Hindlimb muscle (tissue), 1 donor: Measurements from ENCODE around the gene LHPP. TPM values are rescaled to one million over a fixed set of nuclear protein-coding genes. Genes with fewer than 3 reads are reported as not detected.
A peak's percentile ranks its signal among the peaks of the same experiment; 100 is the strongest.

Source experiments
- DNase-seq: peaks from one replicate; pipeline ENCODE4 v3.0.0-alpha.2; 2013
- polyA plus RNA-seq: library from polyadenylated mRNA; unstranded; fragments of 120-200 nt; gene quantifications from one replicate; pipeline ENCODE4 v1.2.1, GENCODE V29; 2013; ENCODE audit not compliant: insufficient read length

Gene LHPP
- polyA plus RNA-seq, 1 donor = 8.1 TPM

DNA sequence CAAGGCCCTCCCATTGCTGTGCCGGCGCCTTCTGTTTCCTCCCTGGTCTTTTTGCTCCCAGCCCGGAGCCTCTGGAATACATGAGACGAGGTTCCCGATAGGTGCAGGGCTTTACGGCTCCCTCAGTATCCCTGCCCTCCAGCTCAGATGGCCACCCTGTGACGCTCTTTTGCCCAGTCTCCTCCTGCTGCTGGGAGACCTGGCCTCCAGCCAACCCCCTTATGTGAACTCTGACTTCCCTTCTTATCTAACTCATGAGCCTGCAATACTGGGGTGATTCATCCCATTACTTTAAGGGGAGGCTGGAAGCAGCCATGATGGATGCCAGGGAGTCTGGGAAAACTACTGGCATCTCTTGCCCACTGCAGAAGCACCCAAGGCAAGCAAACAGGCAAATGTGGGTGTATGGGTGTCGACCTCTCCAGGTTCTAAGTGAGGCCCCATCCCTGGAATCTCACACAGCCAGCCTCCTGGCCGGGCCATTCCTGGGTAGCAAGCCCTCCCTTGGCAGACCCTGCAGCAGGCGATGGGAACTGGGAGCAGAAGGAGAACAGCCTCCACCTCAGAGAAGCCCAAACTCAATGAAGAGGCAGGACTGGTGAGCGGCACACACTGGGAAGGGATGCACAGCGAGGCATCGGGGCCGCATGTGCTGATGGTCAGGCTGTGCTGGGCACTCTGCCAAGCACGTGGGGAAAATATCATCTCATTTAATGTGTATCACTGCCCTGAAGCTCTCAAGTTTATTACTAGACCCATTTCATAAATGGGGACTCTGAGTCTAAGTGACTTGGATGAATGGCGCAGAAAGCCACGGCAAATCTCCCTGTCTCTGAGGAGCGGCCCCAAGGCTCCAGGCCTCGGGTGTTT lies 185.1 kb downstream of the LHPP start:
- DNase-seq = no peak

DNA sequence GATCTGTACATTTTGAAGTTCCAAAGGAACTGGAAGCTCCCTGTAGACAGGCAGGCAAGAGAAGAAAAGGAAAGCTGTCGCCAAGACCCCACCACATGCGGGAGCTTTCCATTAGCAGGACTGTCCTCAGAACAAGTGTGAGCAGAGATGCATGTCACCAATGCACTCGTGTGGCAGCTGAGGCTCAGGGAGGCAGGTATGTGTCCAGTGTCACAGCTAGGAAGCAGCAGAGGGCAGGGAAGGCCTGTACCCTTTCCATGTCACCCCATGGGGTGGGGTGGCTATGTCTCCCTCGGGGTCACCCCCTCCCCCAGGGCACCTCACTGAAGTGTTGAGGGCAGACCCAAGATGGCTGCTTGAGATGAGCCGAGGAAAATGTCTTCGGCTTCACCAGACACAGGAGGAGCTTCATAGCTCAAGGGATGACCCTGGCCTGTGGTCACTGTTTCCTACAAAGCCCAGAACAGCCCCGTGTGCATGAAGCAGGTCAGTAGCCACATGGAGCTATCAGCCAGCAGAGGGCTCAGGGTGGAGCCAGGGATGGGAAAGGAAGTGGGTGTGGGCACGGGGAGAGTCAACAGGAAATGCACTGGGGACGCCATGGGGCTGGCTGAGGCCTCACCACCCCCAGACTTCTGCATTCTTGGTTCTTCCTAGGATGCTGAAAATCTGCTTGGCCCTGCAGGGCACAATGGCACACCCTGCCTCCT lies 186.0 kb downstream of the LHPP start:
- no peak for DNase-seq

DNA sequence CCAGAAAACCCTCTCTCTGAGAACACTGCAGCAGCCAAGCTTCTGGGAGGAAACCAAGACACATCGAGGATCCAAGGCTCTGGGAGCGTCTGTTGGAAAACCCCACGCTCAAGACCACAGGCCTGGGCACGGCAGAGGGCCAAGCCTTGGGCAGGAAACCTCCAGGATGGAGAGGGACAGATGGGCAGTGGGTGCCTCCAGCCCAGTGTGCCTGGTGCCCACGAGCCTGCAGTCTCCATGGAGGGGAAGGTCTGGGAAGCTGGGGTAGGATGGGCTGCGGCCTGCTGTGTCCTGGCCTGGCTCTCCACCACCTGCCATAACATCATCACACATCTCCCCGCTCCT lies 186.5 kb downstream of the LHPP start:
- DNase-seq = no peak

DNA sequence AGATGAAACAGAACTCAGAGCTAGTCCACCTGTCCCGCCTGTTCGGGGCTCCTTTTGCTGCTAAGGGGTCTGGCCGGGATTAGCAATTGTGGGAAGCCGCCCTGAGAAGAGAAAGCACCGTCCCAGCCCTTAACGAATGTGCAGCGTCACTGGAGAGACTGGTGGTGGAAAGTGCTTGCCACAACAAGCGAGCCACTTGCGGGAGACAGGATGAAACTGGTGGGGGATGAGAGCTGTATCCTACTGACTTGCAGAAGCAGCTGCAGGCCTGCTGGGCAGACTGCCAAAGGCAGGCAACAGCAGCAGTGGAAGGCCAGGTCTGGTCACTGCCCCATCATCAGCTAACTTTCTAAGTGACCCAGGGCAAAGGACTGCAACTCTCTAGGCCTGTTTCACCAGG lies 187.1 kb downstream of the LHPP start:
- DNase-seq = peak; percentile 83

DNA sequence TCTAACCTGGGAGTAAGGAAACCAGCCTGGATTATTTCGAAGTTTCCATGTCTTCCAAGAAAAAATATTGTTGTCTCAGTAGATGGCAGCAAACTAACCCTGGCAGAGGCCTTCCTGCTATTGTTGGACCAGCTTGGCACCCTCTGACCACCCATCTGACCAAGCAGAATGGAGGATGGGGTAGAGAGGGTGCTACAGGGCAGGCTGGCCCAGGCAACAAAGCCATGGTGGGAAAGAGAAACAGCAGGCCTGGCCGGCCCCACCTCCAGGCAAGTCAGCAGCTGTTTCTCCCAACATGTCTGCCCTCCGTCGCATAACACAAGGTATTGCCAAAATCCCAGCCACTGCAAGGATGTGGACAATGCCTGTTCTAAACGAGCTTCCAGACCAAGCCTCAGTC lies 187.6 kb downstream of the LHPP start:
- no peak for DNase-seq

DNA sequence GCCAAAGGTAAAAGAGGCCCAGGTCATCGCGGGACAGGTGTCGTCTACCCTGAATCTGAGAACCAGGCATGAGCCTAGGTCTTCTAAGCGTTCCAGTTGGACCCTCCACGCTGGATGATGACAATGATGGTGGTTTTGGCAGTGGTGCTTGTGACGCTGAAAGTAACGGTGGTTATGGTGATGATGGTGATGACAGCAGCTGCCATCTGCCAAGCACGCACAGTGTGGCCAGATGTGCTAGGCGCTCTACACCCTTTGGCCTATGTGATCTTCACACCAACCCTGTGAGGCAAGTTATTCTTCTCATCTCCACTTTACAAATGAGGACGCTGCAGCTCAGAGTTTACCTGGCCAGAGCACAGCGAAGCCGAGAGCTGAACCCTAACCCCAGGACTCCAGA lies 188.6 kb downstream of the LHPP start:
- no peak for DNase-seq

DNA sequence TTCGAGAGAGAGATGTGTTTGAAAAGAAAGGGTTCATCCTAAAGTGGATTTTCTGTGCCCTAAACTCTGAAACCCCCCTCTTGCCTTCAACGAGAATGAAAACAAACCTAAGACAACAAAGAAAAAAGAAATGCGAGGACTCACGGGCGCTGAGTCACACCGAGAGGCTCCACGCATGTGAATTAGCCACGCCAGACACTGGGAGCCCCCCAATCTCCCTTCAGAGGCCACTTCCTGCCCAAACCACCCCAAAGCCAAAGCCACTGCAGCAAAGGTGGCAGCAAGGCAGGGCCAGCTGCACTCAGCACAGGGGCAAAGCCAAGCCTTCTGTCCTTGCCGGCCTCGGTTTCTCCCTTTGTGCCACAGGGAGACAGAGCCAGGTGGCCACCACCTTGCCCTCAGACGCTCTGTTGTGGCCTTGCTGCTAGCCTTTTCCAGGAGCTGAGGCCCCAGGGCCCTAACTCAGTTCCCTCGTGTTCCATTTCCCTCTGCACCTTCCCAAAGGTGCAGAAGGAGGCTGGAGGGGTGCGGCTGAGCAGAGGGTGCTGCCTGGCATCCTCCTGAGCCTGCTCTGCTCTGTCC lies 189.3 kb downstream of the LHPP start:
- no peak for DNase-seq

DNA sequence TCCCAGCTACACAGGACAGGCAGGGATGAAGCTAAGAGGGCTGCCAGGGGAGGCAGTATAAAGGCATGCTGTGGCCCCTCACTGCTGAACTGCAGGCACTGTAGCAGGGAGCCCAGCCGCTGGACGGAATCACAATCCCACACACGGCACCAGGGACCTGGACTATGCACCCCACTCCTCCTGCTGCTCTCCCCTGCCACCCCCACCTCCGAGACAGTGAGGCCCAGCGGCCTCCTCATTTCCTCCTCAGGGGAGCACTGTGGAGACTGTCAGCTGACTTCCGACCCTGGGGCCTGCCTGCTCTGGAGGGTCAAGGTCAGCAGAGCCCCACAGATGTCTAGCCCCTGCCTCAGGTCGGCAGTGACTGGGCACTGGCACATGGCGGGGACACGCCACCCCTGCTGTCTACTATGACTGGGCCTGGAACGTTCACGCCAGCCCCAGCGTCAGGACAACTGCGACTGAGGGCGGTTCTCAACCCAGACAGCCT lies 189.8 kb downstream of the LHPP start:
- DNase-seq = no peak

DNA sequence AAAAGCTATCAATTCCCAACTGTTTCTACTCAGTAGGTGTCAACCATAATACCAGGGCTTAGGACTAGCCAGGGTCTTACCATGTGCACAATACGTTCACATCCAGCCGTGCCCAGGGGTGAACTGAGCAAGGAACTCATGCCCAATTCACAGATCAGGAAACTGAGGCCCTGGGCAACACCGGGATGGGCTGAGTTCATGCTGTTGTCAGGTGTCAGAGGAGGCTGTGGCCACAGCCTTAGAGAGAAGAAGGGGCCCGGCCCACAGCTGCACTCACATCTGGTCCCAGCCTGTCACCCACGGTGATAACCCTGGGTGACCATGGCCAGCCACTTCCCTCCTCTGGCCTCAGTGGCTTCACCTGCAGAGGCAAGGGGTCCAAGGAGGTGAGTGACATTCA lies 190.6 kb downstream of the LHPP start:
- DNase-seq = no peak

DNA sequence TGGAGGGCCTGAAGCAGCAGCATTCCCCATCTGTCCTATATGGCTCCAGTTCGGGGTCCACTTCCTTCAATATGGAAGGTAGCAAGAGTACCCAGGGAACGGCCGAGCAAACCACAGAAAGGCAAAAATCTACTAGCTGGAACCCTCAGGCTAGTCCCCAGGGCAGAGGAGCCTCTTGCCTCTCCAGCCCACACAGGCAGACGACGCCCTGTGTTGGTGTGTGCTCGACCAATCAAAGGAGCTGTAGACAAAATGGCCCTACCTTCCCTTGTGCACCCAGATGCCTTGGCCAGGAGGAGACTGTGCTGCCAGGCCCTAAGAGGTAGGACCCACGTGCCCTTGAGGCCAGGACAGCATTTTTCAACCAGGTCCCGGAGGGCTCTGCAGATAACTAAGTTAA lies 191.1 kb downstream of the LHPP start:
- no peak for DNase-seq

DNA sequence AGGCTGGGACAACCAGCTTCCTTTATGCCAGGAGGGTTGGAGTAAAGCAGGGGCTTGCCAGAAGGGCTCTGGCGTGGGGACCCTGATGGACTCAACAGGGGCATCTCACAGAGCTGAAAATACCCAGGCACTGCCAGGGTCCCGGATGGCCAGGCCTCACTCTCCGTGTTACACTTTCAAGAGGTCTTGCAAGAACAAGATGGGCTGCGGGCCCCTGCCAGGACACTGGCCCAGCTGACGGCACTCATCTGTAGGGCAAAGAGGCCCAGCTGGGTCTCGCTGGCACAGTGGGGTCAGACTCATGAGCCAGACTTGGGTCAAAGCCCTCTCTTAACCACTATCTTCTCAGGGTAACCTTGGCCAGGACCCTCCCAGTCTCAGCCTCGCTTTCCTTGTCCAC lies 191.7 kb downstream of the LHPP start:
- no peak for DNase-seq

DNA sequence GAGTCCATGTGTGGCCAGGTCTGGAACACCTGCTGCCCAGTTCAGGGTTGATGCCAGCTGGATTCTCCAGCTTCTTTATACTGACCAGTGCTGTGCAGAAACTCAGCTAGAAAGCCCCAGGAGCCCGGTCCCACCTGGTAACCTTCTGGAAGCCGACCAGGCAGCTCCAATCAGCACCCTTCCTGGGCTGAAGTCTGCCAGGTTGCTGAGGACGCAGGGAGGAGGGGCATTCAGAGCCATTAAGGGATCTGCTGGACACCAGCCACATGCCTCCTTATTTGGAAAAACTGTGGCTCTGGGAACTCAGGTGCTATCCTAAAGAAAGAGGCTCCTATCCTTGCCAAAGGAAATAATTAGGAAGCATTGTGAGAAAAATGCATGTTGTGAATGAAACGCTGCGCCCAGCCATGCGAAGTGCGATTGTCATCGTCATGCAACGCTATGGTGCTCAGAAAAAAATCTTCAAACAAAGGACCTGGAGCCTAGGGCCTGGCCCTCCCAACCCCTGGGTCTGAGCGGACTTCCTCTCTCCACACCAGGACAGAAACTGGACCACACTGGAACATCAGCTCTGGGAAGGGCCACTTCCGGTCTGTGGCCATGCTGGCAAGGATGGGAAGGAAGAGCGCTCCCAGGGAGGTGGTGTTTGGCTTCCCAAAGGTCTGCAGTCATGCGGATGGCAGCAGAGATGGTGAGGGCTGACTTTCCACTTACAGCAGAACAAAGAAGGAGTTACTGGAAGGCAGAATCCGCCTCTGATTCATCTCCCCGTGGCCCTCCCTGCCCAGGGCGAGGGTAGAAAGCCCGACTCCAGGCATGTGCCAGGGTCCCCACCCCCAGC lies 192.4 kb downstream of the LHPP start:
- no peak for DNase-seq

DNA sequence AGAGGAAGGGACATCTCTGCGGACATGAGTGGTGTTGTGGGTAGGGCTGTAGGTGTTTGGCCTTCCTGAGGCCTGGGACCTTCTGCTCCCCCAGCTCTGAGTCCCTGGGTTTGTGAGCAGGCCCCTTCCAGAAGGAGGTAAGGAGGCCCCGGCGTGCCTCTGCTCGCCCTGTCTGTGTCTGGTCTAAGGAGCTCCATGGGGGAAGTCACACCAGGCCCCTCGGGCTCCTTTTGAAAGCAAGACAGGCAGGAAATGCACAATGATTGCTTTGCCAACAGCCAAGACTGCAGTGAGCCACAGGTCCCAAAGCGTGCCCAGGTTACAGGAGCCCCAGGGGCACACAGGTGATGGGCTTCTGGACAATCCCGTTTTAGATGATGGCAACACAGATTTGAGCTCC lies 193.1 kb downstream of the LHPP start:
- DNase-seq = no peak

DNA sequence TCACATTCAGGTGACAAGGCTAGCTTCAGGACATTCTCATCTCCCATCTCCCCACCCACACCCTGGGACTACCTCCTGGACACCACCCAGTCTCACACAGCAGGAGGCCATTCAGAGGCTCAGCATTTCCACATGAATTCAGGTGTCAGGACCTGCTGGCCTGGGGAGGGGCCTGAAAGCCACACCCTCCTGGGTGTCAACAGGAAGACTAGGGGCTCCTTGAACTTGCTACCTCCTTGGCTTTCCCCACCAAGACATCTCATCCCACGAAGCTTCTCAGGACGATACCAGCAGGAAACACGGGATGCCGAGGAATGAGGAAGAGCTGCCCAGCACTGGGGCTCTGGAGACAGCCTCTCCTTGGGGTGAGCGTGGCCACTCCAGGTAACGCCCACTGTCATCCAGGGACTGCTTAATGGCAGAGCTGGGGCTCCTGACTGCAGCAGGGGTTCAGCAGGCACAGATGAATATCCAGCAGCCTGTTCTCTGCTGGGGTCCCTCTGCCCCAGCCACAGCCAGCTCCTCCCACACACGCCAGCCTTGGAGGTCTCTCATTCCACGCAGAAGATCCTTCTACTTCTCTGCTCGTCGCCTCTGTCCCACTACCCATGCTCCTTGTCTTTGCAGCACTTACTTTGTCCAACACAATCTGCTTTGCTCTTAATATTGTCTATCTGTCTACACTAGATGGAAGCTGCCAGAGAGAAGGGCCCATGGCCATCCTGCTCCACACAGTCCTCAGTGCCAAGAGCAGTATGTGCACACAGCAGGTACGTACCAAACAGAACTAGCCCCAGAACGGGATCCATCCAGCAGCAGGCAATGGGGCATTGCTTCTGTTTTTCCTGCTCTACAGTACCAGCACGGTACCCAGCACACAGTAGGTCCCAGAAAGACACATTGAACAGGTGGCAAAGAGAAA lies 193.8 kb downstream of the LHPP start:
- no peak for DNase-seq

DNA sequence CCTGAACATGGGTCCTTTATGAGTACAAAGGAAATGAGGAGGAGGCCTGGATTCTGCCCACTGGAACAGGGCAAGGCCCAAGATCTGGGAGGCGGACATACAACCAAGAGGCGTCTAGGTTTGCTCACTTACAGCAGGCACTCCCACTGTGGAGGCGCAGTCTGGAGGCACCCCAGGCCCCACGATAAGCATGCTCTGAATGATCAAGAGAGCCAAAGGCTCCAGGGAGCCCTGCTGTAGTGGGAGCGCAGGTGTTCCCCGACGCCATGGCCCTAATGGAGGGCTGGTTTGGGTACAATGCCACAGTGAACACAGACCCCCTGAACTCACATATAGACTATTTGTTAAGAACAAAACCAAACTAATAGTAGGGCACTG lies 194.5 kb downstream of the LHPP start:
- no peak for DNase-seq

DNA sequence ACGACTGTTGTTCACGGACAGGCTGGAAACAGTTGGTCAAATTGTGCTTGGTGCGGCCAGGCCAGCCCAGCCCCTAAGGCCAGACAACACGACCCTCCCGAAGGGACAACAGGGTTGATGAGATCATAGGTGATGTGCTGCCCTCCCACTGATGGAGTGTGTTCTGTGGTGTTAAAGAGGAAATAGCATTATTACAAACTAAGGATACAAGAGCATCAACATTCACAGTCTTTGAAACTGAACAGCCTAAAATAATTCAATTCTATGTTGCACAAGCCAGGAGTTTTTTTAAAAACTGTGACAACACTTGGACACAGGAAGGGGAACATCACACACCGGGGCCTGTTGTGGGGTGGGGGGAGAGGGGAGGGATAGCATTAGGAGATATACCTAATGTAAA lies 194.9 kb downstream of the LHPP start:
- no peak for DNase-seq

DNA sequence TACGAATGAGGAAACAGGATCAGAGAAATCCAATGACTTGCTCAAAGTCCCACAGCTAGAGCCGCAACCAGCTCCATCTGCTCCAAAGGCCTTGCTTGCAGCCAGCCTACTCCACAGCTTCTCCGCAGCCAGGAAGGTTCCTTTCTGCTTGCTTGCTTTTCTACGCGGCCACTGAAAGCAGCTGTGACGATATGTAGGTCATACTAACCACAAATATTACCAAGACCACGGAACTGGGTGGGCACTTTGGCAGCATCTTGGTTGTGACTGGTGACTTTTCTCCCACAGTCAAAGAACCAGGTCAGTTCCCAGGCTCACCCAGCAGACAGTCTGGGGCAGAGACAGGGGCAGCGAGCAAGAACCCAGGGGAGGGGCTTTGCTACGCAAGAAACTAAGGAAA lies 196.2 kb downstream of the LHPP start:
- no peak for DNase-seq

DNA sequence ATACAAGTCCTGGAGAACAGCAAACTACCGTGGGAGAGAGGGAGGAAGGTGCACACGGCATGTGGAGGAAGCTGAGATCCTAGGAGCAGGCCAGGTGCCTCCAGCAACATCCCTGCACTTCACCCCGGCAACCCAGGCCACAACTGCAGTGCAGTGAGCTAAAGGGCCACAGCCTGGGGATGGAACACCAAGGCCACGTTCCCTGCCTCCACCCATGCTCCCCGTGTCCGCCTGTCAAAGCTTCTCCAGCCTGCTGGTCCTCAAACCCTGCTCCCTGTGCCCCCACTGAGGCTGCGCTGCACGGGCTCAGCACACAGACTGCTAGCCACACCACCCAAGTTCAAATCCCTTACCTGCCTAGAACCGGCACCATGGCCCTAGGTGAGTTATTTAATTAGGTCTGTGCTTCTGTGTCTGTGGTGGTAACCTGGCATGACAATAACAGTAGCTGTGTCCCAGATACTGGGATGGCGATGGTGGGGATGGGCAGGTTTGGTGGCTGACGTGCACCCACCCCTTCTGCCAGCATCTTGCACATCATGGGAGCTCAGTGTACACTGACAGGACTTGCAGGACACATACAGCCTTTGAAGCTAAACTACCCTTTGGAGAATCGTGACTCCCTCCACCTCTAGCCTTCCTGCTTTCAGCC lies 197.1 kb downstream of the LHPP start:
- DNase-seq = no peak

DNA sequence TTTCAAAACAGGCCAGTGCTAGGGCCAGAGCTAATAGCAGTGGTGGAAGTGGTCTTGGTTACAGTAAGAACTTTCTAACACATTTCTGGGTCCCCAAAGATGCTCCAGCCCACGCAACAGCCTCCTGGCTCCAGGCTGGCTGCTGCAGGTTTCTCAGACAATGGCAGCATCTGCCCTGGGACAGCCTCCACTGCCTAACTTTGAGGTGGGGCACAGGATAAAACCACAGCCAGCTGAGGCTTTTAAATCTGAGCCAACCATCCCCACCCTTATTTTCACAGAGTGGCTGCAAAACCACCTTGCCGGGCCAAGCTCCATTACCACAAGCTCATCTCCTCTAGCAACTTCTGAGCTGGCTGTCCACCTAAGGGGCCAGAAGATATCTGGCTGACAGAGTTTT lies 197.8 kb downstream of the LHPP start:
- no peak for DNase-seq

DNA sequence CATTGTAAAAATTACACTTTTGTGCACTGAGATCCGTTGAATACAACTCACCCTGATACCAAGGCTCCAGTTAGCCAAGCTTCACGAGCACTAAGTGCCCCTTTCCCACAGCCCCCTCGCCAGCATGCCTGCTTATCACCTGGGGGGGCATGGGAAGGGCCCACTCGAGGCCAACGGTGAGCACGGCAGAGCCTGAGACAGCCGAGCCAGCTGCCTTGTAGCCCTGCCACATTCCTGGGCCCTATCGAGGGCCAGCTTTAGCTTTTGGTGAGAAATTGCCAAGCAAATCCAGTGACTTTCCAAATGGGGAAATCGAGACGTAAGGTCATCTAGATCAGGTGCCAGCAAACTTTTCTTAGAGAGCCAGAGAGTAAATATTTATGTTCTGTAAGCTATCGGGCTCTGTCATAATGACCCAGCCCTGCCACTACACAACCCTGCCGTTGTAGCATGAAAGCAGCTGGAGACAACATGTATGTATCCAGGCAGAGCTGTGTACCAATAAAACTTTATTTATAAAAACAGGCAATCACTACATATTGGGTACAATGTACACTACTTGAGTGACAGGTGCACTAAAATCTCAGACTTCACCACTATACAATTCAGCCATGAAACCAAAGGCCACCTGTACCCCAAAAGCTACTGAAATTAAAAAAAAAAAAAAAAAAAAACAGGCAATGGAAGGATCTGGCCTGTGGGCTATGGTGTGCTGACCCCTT lies 198.9 kb downstream of the LHPP start:
- DNase-seq = no peak
